Activated T-cell treated with anti-CD3 and anti-CD28 coated beads for 1 hour (primary cell): ENCODE results near the gene CINP.
A peak's percentile ranks its signal among the peaks of the same experiment; 100 is the strongest.

ENCODE experiments used
- DNase-seq: peaks from one replicate; pipeline ENCODE4 v3.0.0-alpha.2; 2020; ENCODE audit warnings: low read depth

Gene CINP

GRCh38 chr14:102362545-102363181, at the start of gene CINP, which contains the start of gene TECPR2:
Gene CINP (minus strand): TSS chr14:102362890. CDS start chr14:102362851, 39 bp downstream.
Gene TECPR2 (plus strand): TSS chr14:102362941. CDS start chr14:102376722, 13,781 bp downstream.
- DNase-seq: peak; percentile 98

GRCh38 chr14:102408724-102409123, 46.0 kb upstream of the CINP start:
- no peak for DNase-seq

GRCh38 chr14:102407258-102407657, 44.6 kb upstream of the CINP start:
- no peak for DNase-seq

- DNase-seq: no peak
Observed at GRCh38 chr14:102403028-102403427, 40.3 kb upstream of the CINP start.

- DNase-seq: no peak
Observed at GRCh38 chr14:102396521-102396920, 33.8 kb upstream of the CINP start.

GRCh38 chr14:102394717-102395375, 32.2 kb upstream of the CINP start:
- DNase-seq: no peak

GRCh38 chr14:102392506-102392905, 29.8 kb upstream of the CINP start:
- DNase-seq: no peak

GRCh38 chr14:102390064-102390855, 27.6 kb upstream of the CINP start:
- DNase-seq: no peak

GRCh38 chr14:102389246-102389645, 26.6 kb upstream of the CINP start:
- no peak for DNase-seq

GRCh38 chr14:102387086-102387485, 24.4 kb upstream of the CINP start:
- DNase-seq: no peak

GRCh38 chr14:102378830-102379229, 16.1 kb upstream of the CINP start:
- no peak for DNase-seq

GRCh38 chr14:102377696-102378095, 15.0 kb upstream of the CINP start:
- DNase-seq: no peak

- DNase-seq: no peak
Observed at GRCh38 chr14:102375119-102375518, 12.4 kb upstream of the CINP start.

GRCh38 chr14:102374264-102374663, 11.6 kb upstream of the CINP start:
- no peak for DNase-seq

GRCh38 chr14:102373110-102373509, 10.4 kb upstream of the CINP start:
- DNase-seq: no peak

- no peak for DNase-seq
Observed at GRCh38 chr14:102371361-102371760, 8.7 kb upstream of the CINP start.

- no peak for DNase-seq
Observed at GRCh38 chr14:102370305-102370809, 7.7 kb upstream of the CINP start.

GRCh38 chr14:102363182-102363943, 673 bp upstream of the CINP start:
- peak; percentile 7 for DNase-seq

- DNase-seq: no peak
Observed at GRCh38 chr14:102362084-102362483, 606 bp downstream of the CINP start.

- DNase-seq: no peak
Observed at GRCh38 chr14:102360388-102360787, 2.3 kb downstream of the CINP start.

- DNase-seq: no peak
Observed at GRCh38 chr14:102359341-102359740, 3.3 kb downstream of the CINP start.

- DNase-seq: no peak
Observed at GRCh38 chr14:102356280-102356679, 6.4 kb downstream of the CINP start.
